PC-3 (cell line): ENCODE results near the gene LDHD. TPM values are rescaled to one million over a fixed set of nuclear protein-coding genes. Genes with fewer than 3 reads are reported as not detected.
A peak's percentile ranks its signal among the peaks of the same experiment; 100 is the strongest.

Experiments
- ATAC-seq: fragments of 200-7000 bp; cut with Tn5 transposase; 2 replicates; pipeline ENCODE4 v1.9.1; 2020; ENCODE audit warnings: mild to moderate bottlenecking, moderate library complexity
- BruUV-seq: library from RNA; stranded (reverse); fragments of 400-500 nt; replicated peaks from 2 replicates; lab custom pipeline; 2021; lab: Mats Ljungman, UMichigan
- CTCF ChIA-PET: fragments of 300-600 bp; sonication (Branson Sonifier 250); formaldehyde crosslinking; loops from one replicate; lab custom pipeline; 2022; ENCODE audit warnings: antibody characterized with exemption; lab: Charles Lee
- POLR2A ChIA-PET: fragments of 300-600 bp; sonication (Branson Sonifier 250); formaldehyde crosslinking; loops from one replicate; lab custom pipeline; 2022; ENCODE audit warnings: antibody characterized with exemption; ENCODE audit not compliant: unreplicated experiment; lab: Charles Lee
- DNase-seq: peaks from one replicate; pipeline ENCODE4 v3.0.0-alpha.2; 2015
- H2AFZ ChIP-seq: fragments of 300-600 bp; sonication (generic); 2 replicates; pipeline ENCODE4 v1.6.0; 2016; ENCODE audit warnings: antibody characterized with exemption, low read length
- H3F3A ChIP-seq: fragments of 300-600 bp; sonication (generic); one replicate; pipeline ENCODE4 v1.6.0; 2017; ENCODE audit warnings: antibody characterized with exemption, low read length, control low read depth, mild to moderate bottlenecking; ENCODE audit not compliant: unreplicated experiment
- H3K27ac ChIP-seq: fragments of 300-600 bp; sonication (generic); 2 replicates; pipeline ENCODE4 v1.5.1; 2016; ENCODE audit warnings: mild to moderate bottlenecking, low read length
- H3K27me3 ChIP-seq: fragments of 300-600 bp; sonication (generic); 2 replicates; pipeline ENCODE4 v1.6.1; 2016; ENCODE audit warnings: low read length, mixed read lengths
- H3K36me3 ChIP-seq: fragments of 300-600 bp; sonication (generic); 2 replicates; pipeline ENCODE4 v1.6.1; 2016; ENCODE audit warnings: low read depth, mixed run types, low read length, mixed read lengths
- H3K4me1 ChIP-seq: fragments of 300-600 bp; sonication (generic); 2 replicates; pipeline ENCODE4 v1.5.1; 2016; ENCODE audit warnings: low read length; ENCODE audit not compliant: insufficient read depth
- H3K4me2 ChIP-seq: fragments of 300-600 bp; sonication (generic); 2 replicates; pipeline ENCODE4 v1.6.0; 2016; ENCODE audit warnings: low read length
- H3K4me3 ChIP-seq: fragments of 300-600 bp; sonication (generic); 2 replicates; pipeline ENCODE4 v1.5.1; 2016; ENCODE audit warnings: mild to moderate bottlenecking, low read length, mixed read lengths
- H3K79me2 ChIP-seq: fragments of 300-600 bp; sonication (generic); 2 replicates; pipeline ENCODE4 v1.6.1; 2017; ENCODE audit warnings: low read length, mixed read lengths
- H3K9ac ChIP-seq: fragments of 300-600 bp; sonication (generic); 2 replicates; pipeline ENCODE4 v1.6.0; 2016; ENCODE audit warnings: mild to moderate bottlenecking, low read length
- H3K9me2 ChIP-seq: fragments of 300-600 bp; sonication (generic); replicated peaks from 2 replicates; pipeline ENCODE4 v1.6.1; 2016; ENCODE audit warnings: mixed run types, low read length, mixed read lengths
- H3K9me3 ChIP-seq: fragments of 300-600 bp; sonication (generic); 2 replicates; pipeline ENCODE4 v1.6.1; 2016; ENCODE audit warnings: low read length, mixed read lengths
- H4K20me1 ChIP-seq: fragments of 300-600 bp; sonication (generic); 2 replicates; pipeline ENCODE4 v1.6.1; 2016; ENCODE audit warnings: low read length, mixed read lengths
- EZH2 ChIP-seq: fragments of 300-600 bp; sonication (generic); IDR thresholded peaks from one replicate; pipeline ENCODE4 v1.6.1; 2017; ENCODE audit warnings: antibody characterized with exemption, mild to moderate bottlenecking, low read length; ENCODE audit not compliant: unreplicated experiment
- EZH2phosphoT487 ChIP-seq: fragments of 300-600 bp; sonication (generic); IDR thresholded peaks from 2 replicates; pipeline ENCODE4 v1.6.1; 2018; ENCODE audit warnings: mild to moderate bottlenecking, antibody characterized with exemption, low read length, borderline replicate concordance
- intact Hi-C: fragments of 100-400 bp; cut with micrococcal nuclease; formaldehyde crosslinking; loops from 2 replicates; pipeline ENCODE4 v1.9.0; 2023
- total RNA-seq: library from RNA; depleted of rRNA; stranded (reverse); fragments of >200 nt; gene quantifications from 2 replicates; pipeline ENCODE4 v1.2.3, GENCODE V29; 2014
- TF ChIP-seq, protein P1 (sequence below): fragments of 300-600 bp; sonication (generic); conservative IDR thresholded peaks from 2 replicates; pipeline ENCODE4 v1.5.1; 2017; ENCODE audit warnings: antibody characterized with exemption, low read depth, mild to moderate bottlenecking, low read length

LDHD gene
- total RNA-seq, 1 experiment from 2014 or later, result 3.1 TPM

DNA sequence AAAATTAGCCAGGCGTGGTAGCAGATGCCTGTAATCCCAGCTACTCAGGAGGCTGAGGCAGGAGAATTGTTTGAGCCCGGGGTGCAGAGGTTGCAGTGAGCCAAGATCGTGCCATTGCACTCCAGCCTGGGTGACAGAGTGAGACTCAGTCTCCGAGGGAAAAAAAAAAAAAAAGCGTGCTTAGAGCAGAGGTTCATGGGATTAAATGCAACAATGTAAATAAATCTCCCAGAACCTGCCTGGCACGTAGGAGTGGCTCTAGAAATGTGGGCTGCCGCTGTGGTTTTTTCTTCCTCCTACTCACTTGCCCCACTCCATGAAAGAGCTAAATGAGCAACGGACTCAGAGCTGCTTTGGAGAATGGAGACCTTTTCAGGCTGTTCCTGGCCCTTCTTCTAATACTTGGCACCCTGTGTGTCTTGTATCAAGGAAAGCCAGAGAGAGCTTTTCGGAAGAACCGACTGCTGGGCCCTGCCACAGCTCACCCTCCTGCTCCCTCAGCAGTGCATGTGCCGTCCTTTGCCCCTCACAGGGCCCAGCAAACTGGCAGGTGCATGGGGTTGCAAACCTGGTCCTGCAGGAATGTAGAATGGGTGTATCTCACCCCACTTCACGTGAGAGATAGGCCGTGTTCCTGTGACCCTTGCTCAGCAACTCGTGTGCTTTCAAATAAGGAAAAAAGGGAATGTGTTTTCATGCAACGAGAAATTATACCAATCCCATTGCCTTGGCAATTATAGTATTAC, 52.0 kb downstream of the LDHD start:
- H3K9ac ChIP-seq, result peak overlapping the region; percentile 30
- peak overlapping the region; percentile 81 for H3K27ac ChIP-seq
- DNase-seq (peak; percentile 74), ATAC-seq (peak; percentile 27)
- ChIA-PET POLR2A (no interaction called here), CTCF (interaction anchor here (0.9 kb wide), 1 partner anchor 47 kb away, joined by 3 read pairs; no protein-coding TSS in a partner anchor)
- TF ChIP-seq EZH2phosphoT487, result no peak
- peaks cover 22% of the 10 kb centered on the region for H3K4me1 ChIP-seq
- H3K9me3 ChIP-seq, result no peaks in the 10 kb centered on the region
- no peaks in the 10 kb centered on the region for H3K27me3 ChIP-seq
- no peaks in the 10 kb centered on the region for H3K36me3 ChIP-seq
- no peaks in the 10 kb centered on the region for H3F3A ChIP-seq
- no peaks in the 10 kb centered on the region for H3K9me2 ChIP-seq
- intact Hi-C loops, result loop anchor here (2.0 to 5.0 kb wide), 2 partner anchors 44 to 52 kb away; no protein-coding TSS in a partner anchor
- H3K4me2 ChIP-seq, result peak overlapping the region; percentile 75
- H2AFZ ChIP-seq, result no peak overlapping the region
- peaks cover 94% of the 10 kb centered on the region for H3K79me2 ChIP-seq
- no peaks in the 10 kb centered on the region for H4K20me1 ChIP-seq
- peak overlapping the region; percentile 28; the same call in 1 of the 2 replicates for H3K4me3 ChIP-seq
- no TSS peak for BruUV-seq

DNA sequence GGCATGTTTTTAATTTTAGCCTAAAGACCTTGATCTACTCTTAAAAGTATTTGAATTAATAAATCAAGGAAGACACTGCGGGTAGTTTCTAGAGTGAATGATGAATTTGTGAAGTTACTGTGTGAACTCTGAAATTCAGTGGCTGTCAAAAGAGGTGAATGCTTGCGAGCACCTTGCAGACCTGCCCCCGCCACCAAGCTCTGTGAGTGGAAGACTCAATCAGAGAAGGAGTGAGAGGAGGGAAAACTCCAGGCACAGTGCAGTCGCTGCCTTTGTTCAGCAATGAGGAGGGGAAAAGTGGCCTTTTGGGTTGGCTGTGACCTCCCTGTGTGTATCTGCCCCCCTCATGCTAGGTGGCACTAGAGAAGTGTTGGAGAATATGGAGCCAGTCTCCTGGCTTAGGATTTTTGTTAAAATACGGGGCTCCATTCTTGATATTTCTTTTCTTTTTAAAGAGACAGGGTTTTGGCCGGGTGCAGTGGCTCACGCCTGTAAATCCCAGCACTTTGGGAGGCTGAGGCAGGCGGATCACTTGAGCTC, 53.0 kb downstream of the LDHD start:
- ATAC-seq (no peak), DNase-seq (no peak)
- no TSS peak for BruUV-seq
- peaks cover 22% of the 10 kb centered on the region for H3K4me1 ChIP-seq
- H3F3A ChIP-seq, result no peaks in the 10 kb centered on the region
- no peaks in the 10 kb centered on the region for H3K9me3 ChIP-seq
- no peak for TF ChIP-seq EZH2
- TF ChIP-seq, protein P1, sequence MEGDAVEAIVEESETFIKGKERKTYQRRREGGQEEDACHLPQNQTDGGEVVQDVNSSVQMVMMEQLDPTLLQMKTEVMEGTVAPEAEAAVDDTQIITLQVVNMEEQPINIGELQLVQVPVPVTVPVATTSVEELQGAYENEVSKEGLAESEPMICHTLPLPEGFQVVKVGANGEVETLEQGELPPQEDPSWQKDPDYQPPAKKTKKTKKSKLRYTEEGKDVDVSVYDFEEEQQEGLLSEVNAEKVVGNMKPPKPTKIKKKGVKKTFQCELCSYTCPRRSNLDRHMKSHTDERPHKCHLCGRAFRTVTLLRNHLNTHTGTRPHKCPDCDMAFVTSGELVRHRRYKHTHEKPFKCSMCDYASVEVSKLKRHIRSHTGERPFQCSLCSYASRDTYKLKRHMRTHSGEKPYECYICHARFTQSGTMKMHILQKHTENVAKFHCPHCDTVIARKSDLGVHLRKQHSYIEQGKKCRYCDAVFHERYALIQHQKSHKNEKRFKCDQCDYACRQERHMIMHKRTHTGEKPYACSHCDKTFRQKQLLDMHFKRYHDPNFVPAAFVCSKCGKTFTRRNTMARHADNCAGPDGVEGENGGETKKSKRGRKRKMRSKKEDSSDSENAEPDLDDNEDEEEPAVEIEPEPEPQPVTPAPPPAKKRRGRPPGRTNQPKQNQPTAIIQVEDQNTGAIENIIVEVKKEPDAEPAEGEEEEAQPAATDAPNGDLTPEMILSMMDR, result no peak
- no peak for TF ChIP-seq EZH2phosphoT487
- no peak overlapping the region for H3K9ac ChIP-seq
- no peak overlapping the region for H3K4me3 ChIP-seq
- no peaks in the 10 kb centered on the region for H3K36me3 ChIP-seq
- no peaks in the 10 kb centered on the region for H4K20me1 ChIP-seq
- peaks cover 95% of the 10 kb centered on the region for H3K79me2 ChIP-seq
- intact Hi-C loops, result loop anchor here (2.0 kb wide), 1 partner anchor 45 kb away; no protein-coding TSS in a partner anchor
- H2AFZ ChIP-seq, result no peak overlapping the region
- H3K9me2 ChIP-seq, result no peaks in the 10 kb centered on the region
- no peak overlapping the region for H3K4me2 ChIP-seq
- POLR2A ChIA-PET, result no interaction called here
- no peaks in the 10 kb centered on the region for H3K27me3 ChIP-seq
- no peak overlapping the region for H3K27ac ChIP-seq
- CTCF ChIA-PET, result no interaction called here

DNA sequence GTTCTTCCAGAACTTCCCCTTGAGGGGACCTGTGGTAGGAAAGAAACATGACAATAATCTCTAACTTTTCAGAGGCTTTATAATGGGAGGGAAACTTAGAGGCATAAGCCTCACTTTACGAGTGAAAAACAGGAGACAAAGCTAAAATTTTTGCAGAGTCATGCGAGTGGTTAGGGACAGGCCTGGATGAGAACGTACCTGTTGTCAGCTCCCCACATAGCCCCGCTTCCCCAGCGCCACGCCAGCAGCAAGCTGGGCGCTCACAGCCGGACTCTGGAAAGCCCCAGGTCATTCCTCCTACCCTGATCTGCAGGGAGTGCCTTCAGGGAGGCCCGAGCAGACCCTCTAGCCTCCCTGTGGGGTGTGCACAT, 53.6 kb downstream of the LDHD start:
- Histone ChIP-seq H3K36me3 (no peaks in the 10 kb centered on the region), H4K20me1 (no peaks in the 10 kb centered on the region), H3K27ac (no peak overlapping the region), H3K4me3 (no peak overlapping the region), H3K4me2 (no peak overlapping the region), H3K27me3 (no peaks in the 10 kb centered on the region), H3K9me3 (no peaks in the 10 kb centered on the region), H3K4me1 (peaks cover 22% of the 10 kb centered on the region), H3K9ac (no peak overlapping the region), H3K9me2 (no peaks in the 10 kb centered on the region), H3F3A (no peaks in the 10 kb centered on the region), H2AFZ (no peak overlapping the region), H3K79me2 (peaks cover 95% of the 10 kb centered on the region)
- intact Hi-C loops, result no loop called here
- ChIA-PET CTCF (no interaction called here), POLR2A (no interaction called here)
- no peak for DNase-seq
- no peak for ATAC-seq
- no TSS peak for BruUV-seq
- no peak for TF ChIP-seq EZH2phosphoT487
- no peak for TF ChIP-seq EZH2
- TF ChIP-seq, protein P1, result no peak
